ENCODE measurements around the gene MINDY4.

The MINDY4 gene

GRCh38 chr7:30873656-30874055 is 102.4 kb downstream of the MINDY4 start:
- no peak for DNase-seq

DNA sequence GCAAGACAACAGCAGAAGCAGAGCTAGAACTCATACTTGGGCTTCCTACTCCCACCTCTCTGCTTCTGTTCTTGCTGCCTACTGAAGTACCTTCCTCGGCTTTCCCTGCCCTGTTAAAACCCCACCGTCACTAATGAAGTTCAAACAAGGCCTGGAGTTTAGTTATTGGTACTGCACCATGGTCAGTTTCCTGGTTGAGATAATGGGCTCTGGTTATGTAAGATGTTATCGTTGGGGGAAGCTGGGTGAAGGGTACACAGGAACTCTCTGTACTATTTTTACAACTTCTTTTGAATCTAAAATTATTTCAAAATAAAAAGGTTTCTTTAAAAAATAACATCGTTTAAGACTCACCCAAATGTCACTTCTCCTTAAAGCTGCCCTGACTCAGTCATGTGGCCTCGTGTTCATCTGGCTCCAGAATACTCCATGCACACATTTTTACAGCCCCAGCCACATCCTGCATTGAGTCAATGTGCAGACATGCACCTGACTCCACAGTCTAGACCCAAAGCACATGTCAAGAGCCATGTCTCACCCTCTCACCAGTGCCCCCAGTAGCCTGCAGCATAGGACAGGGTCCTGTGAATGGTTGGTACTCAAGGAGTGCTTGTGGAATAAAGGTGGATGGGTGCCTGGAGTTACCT is 103.6 kb downstream of the MINDY4 start:
- DNase-seq = no peak

GRCh38 chr7:30877015-30877769 is 106.0 kb downstream of the MINDY4 start:
- DNase-seq = no peak

DNA sequence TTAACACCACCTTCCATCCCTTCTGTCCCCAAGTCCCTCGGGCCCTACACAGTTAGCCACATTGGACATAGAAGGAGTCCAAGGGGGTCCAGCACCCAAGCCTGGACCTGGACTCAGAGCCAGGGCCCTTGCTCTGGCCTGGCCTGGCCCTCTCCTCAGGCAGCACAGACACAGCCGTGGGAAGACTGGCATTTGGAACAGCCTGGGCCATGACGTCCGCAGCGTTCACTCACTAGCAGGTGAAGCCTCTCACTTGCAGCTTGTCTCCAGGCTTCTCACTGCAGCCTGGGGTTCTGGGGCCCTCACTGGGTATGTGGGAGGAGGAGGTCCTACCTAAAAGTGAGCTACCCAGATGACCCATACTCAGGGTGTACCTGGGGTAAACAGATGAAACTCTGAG is 106.8 kb downstream of the MINDY4 start:
- DNase-seq = no peak

- no peak for DNase-seq
Measured at GRCh38 chr7:30879139-30880124, 108.2 kb downstream of the MINDY4 start.

DNA sequence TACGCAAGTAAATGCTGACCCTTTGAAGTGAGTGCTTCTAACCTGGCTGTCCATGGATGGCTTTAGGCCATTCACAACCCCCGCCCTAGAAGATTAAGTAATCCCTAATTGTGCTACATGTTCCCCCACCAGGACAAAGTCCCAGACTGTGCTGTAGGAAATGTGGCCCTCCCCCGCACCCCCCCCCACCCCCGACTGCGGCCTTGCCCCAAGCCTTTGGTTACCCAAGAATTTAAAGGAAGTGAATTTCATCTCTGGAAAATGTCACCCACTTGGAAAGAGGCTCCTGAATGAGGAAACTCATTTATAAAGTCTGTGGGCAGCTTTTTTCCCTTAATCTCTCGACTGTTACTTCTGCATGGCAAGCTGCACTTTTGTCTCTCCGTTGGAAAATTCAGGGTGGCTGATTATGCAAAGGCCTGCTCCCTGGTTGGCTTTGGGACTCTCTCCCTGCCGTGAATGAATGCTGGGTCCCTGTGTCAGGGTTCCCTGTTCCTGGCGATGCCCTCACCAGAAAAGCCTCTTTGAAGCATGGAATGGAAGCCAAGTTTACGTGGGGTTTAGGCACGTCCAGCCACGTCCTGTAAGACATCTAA is 109.0 kb downstream of the MINDY4 start:
- no peak for DNase-seq

GRCh38 chr7:30880941-30881340 is 109.7 kb downstream of the MINDY4 start:
- DNase-seq = no peak

GRCh38 chr7:30881448-30881847 is 110.2 kb downstream of the MINDY4 start:
- DNase-seq = no peak

- DNase-seq = no peak
Measured at GRCh38 chr7:30884881-30885280, 113.7 kb downstream of the MINDY4 start.

GRCh38 chr7:30886608-30887011 is 115.4 kb downstream of the MINDY4 start:
- no peak for DNase-seq

- no peak for DNase-seq
Measured at GRCh38 chr7:30887464-30887872, 116.3 kb downstream of the MINDY4 start.

DNA sequence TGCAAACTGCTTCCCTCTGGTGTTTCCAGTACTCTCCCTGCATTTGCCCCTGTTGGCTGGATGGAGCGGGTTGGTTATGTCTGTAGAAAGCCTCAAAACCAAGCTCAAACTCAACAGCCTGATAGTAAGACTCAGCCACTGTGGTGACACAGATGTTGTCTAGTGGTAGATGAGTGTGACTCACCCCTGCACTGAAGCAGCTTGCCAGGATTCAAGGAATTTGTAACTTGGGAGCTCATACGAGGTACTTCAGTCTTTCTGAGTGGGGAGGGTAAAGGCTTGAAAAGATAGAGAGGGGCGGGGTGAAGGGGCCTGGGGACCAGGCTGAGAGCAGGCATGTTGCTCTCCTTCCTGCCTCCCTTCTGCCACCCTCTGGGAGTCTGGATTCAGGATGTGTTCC is 117.5 kb downstream of the MINDY4 start:
- DNase-seq = peak in 4 of 58 donors; percentile 13 to 25 (median 18)

- no peak for DNase-seq
Measured at GRCh38 chr7:30890226-30890625, 119.0 kb downstream of the MINDY4 start.

- peak in 9 of 58 donors; percentile 12 to 61 (median 34) for DNase-seq
Measured at GRCh38 chr7:30893357-30893756, 122.1 kb downstream of the MINDY4 start.

- no peak for DNase-seq
Measured at GRCh38 chr7:30894009-30894408, 122.8 kb downstream of the MINDY4 start.

GRCh38 chr7:30894866-30895605 is 123.8 kb downstream of the MINDY4 start:
- DNase-seq = no peak

DNA sequence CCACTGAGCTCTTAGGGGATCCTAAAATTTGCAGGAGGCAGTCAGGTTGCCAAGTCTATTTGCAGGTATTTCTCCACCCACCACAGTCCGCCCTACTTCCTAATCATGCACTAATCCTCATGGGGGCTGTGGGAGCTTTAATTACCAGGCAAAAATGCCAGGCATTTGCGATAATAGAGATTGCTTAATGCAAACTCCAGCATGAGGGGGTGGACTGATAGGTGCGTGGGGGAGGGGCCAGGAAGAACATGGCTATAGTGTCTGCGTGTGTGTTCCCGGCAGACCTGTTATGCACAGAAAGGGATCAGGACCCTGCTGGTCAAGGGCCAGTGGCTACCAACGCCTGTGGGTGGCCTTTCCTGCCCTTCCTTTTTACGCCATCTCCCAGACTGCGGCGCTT is 124.8 kb downstream of the MINDY4 start:
- DNase-seq = no peak

DNA sequence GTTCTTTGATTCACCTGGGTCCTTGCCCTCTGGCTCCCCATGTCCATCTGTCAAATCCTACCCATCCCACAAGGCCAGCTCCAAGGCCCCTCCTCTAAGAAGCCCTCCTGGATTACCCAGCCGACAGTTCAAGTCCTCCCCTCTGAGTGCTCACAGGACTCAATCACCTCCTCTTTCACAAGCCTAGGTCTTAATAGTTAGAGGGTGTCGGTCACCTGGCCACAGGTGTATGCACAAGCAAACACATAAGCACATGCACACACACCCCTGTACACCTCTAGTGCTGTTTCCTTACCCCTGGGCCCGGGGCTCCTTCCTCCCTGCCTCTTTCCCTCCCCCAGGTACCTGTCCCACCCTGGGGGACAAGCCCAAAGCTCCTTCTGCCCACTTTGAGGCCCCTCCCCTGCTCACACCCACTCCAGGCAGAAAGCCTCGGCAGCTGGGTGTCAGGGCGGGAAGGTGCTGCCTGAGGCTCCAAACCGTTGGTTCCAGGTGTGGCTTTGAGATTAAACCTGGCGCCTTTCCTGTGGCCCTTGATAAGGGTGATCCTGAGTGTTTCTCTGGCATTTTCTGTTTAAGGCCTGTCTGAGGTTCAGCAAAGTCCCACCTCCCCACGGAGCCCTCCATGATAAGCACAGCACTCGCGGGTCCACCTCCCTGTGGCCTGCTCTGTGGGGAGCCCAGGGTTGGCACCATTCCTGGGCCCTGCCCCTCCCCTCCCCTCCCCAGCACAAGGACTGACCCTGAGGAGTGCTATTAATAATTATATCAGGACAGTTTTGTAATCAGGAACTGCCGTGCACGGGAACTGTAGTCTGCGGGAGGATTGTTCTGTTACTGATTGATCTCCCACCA is 125.8 kb downstream of the MINDY4 start:
- DNase-seq = no peak

GRCh38 chr7:30897770-30898169 is 126.6 kb downstream of the MINDY4 start:
- no peak for DNase-seq

DNA sequence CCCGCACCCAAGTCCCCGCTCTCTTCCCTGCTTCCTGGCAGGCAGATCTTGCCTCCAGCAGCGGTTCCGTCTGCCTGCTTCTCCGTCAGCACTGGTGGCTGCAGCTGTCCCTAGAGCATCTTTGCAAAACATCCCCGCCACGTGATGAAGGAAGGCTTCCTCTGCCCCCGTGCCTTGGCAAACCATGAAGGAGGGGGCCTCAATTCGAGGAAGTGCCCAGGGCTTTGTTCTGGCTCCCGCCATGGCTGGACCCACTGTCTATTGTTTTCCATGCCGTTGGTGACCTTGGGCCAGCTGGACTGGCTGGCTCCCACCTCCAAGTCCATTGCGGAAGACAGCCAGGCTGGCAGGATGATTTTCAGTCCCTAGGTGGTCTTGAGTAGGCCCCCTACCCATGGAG is 127.2 kb downstream of the MINDY4 start:
- DNase-seq = peak in 11 of 58 donors; percentile 8 to 35 (median 18)
